Loucy (cell line): ENCODE results near the gene ADAT2.

ENCODE experiments used
- CTCF ChIP-seq: fragments of 200-600 bp; sonication (generic); conservative IDR thresholded peaks from 2 replicates; pipeline ENCODE4 v1.5.1; 2014; ENCODE audit warnings: mild to moderate bottlenecking, antibody characterized with exemption, low read length
- EZH2phosphoT487 ChIP-seq: fragments of 200-600 bp; IDR thresholded peaks from 2 replicates; pipeline ENCODE4 v1.6.1; 2018; ENCODE audit warnings: antibody characterized with exemption, mild to moderate bottlenecking, moderate library complexity, borderline replicate concordance

- TF ChIP-seq CTCF (no peak), EZH2phosphoT487 (no peak)
Observed at GRCh38 chr6:143374014-143374413, 76.5 kb downstream of the ADAT2 start.
